GM12801 (cell line): ENCODE measurements around the gene KIAA1586.
"Not testable (repeated sequence)": the region's sequence is repeated elsewhere in the genome, so short reads cannot be mapped to it uniquely, and the experiment has no call there.

Experiments
- TF ChIP-seq, protein P1 (sequence below): IDR thresholded peaks from one replicate; pipeline ENCODE4 v1.5.1; 2011; ENCODE audit warnings: control low read depth; ENCODE audit not compliant: insufficient read length; ENCODE audit errors: extremely low read depth

The KIAA1586 gene, protein sequence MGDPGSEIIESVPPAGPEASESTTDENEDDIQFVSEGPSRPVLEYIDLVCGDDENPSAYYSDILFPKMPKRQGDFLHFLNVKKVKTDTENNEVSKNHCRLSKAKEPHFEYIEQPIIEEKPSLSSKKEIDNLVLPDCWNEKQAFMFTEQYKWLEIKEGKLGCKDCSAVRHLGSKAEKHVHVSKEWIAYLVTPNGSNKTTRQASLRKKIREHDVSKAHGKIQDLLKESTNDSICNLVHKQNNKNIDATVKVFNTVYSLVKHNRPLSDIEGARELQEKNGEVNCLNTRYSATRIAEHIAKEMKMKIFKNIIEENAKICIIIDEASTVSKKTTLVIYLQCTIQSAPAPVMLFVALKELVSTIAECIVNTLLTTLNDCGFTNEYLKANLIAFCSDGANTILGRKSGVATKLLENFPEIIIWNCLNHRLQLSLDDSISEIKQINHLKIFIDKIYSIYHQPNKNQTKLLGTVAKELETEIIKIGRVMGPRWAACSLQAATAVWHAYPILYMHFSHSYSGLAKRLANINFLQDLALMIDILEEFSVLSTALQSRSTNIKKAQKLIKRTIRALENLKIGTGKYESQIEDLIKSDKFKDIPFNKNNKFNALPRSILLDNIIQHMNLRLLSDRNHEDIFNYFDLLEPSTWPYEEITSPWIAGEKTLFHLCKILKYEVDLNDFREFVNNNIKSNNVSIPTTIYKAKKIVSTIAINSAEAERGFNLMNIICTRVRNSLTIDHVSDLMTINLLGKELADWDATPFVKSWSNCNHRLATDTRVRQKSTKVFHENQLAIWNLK

DNA sequence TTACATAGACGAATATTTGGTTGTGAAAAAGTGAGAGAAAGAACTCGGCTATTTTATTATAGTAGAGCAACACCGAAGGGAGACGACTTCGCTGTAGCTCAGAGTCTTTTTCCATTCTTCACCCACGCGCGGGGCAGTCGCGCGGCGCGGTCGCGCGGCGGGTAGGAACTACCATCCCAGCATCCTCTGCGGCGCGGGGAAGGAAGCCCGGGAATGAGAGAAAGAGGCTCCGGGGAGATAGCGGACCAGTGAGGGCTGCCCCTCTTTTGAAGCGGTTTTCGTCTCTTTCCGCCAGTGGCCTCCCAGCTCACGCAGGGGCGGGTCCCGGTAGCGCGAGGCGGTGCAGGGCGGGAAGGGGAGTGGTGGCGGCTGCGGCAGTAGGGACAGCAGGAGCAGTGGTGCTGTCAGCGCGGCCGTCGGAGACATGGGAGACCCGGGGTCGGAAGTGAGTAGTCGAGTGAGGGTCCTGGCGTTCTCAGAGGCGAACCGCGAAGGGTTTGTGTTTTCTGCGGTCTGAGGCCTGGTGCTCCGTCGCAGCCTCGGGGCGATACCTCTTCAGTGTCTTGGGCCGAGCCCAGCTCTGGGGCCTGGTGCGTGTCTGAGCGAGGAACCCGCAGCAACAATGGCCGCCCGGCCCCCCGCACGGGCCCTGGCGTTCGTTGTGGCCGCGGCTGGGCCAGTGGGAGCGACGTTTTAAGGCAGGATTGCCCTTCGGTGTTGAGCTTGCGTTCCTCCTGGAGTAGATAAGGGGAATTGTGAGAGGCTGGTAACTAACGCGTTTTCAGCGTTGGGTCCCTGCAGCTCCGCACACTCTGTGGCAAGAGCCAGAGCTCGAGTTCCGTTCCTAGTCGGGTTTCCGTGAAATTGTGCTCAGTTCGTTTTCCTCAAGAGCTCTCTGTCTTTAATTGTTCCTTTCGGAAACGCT is at the start of gene KIAA1586:
Gene KIAA1586, plus strand, starts transcription at position 362 of the 925 bp plus-strand sequence. Its CDS starts 63 bp downstream, at position 425.
- TF ChIP-seq, protein P1, sequence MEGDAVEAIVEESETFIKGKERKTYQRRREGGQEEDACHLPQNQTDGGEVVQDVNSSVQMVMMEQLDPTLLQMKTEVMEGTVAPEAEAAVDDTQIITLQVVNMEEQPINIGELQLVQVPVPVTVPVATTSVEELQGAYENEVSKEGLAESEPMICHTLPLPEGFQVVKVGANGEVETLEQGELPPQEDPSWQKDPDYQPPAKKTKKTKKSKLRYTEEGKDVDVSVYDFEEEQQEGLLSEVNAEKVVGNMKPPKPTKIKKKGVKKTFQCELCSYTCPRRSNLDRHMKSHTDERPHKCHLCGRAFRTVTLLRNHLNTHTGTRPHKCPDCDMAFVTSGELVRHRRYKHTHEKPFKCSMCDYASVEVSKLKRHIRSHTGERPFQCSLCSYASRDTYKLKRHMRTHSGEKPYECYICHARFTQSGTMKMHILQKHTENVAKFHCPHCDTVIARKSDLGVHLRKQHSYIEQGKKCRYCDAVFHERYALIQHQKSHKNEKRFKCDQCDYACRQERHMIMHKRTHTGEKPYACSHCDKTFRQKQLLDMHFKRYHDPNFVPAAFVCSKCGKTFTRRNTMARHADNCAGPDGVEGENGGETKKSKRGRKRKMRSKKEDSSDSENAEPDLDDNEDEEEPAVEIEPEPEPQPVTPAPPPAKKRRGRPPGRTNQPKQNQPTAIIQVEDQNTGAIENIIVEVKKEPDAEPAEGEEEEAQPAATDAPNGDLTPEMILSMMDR, result not testable (repeated sequence)

DNA sequence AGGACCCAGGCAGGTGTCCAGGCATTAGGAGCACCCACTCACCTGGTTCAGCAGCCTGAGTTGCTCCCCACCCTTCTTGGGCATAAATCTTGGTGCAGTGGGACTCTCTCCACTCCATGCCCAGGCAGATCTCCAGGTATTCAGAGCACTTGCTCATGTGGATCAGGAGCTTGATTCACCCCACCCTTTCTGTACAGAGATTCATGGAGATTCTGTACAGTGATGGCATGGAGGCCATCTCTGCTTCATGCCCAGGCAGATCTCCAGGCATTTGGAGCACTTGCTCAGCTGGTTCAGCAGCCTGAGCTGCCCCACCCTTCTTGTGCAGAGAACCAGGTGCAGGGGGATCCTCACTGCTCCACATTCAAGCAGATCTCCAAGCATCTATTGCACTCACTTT is 47.4 kb upstream of the KIAA1586 start:
- TF ChIP-seq, protein P1, result no peak

DNA sequence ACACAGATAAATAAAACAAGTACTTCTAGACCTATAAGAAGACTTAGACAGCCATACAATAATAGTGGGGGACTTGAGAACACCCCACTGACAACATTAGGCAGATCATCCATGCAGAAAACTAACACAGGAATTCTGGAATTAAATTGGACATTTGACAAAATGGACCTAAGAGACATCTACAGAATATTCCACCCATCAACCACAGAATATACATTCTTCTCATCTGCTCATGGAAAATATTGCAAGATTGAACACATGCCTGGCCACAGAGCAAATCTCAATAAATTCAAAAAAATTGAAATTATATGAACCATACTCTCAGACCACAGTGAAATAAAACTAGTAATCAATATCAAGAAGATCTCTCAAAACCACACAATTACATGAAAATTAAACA is 44.3 kb upstream of the KIAA1586 start:
- TF ChIP-seq, protein P1, result no peak

DNA sequence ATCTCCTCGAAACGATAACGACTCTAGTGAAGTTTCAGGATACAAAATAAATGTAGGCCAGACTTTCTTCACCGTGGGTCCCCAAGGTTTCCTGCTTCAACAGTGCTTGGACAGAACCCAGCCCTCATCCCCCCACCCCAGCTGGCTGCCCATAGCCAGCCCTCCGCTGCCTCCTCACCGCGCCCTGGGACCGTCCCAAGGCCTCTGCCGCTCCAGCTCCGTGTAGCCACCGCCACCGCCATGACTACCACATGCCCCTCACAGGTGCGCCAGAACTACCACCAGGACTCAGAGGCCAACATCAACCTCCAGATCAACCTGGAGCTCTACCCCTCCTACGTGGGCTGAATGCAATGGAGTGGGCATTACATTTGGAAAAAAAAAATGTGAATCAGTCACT is 42.2 kb upstream of the KIAA1586 start:
- TF ChIP-seq, protein P1, result no peak

DNA sequence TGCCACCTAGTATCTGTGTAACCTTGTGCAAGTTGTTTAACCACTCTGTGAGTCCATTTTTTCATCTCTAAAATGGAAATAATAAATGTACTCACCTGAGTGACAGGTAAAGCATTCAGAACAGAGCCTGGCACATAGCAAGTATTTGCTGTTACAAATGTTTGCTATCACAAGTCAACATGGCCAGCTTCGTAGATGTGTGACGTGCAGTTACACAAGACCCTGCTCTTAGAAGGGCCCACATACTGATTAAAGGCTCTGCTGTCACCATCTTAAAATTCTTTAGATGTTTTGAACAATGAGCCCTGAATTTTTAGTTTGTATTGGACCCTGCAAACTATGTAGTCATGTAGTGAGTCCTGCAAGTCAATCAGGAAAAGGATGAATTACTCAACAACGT is 40.4 kb upstream of the KIAA1586 start:
- TF ChIP-seq, protein P1, result no peak

DNA sequence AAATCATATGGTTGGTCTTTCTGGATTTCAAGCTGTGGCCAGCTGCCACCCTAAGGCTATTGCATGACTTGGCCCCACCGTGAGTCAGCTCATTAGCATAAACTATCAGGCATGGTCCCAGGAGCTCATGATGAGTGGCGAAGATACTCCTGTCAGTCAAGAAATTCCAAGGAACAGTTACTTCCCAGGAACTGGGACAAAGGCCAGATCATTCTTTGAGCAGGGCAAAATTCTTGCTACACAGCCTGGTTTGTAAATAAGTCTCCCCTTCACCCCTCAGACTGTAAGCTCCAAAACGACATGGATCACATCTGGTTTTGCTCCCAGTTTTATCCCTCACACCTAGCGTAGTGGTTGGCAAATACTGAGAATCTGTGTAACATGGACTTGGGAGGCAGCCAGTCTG is 33.0 kb upstream of the KIAA1586 start:
- TF ChIP-seq, protein P1, result no peak
